ACC112 (cell line): ENCODE measurements around the gene SNORC.

Experiments used
- H2AFZ ChIP-seq: fragments of 200-600 bp; sonication (generic); one replicate; pipeline ENCODE4 v1.6.0; 2017; ENCODE audit warnings: antibody characterized with exemption, low read length; ENCODE audit not compliant: unreplicated experiment
- H3K27ac ChIP-seq: fragments of 200-600 bp; sonication (generic); 2 replicates; pipeline ENCODE4 v1.5.1; 2014; ENCODE audit warnings: low read depth, mild to moderate bottlenecking, antibody characterized with exemption, low read length, moderate library complexity
- H3K27me3 ChIP-seq: fragments of 200-600 bp; sonication (generic); 2 replicates; pipeline ENCODE4 v1.6.1; 2014; ENCODE audit warnings: mild to moderate bottlenecking, antibody characterized with exemption, low read length, moderate library complexity, mixed read lengths; ENCODE audit not compliant: insufficient read depth
- H3K36me3 ChIP-seq: fragments of 200-600 bp; sonication (generic); 2 replicates; pipeline ENCODE4 v1.6.1; 2016; ENCODE audit warnings: mild to moderate bottlenecking, antibody characterized with exemption, low read length, moderate library complexity, mixed read lengths; ENCODE audit not compliant: insufficient read depth
- H3K4me1 ChIP-seq: fragments of 200-600 bp; sonication (generic); one replicate; pipeline ENCODE4 v1.6.1; 2016; ENCODE audit warnings: low read length, mixed read lengths; ENCODE audit not compliant: insufficient read depth, unreplicated experiment, control insufficient read depth
- H3K4me3 ChIP-seq: fragments of 200-600 bp; sonication (generic); 2 replicates; pipeline ENCODE4 v1.5.1; 2014; ENCODE audit warnings: mild to moderate bottlenecking, low read depth, low read length
- H3K79me2 ChIP-seq: fragments of 200-600 bp; sonication (generic); one replicate; pipeline ENCODE4 v1.6.0; 2016; ENCODE audit warnings: low read length; ENCODE audit not compliant: control insufficient read depth, unreplicated experiment, insufficient read depth

SNORC gene

DNA sequence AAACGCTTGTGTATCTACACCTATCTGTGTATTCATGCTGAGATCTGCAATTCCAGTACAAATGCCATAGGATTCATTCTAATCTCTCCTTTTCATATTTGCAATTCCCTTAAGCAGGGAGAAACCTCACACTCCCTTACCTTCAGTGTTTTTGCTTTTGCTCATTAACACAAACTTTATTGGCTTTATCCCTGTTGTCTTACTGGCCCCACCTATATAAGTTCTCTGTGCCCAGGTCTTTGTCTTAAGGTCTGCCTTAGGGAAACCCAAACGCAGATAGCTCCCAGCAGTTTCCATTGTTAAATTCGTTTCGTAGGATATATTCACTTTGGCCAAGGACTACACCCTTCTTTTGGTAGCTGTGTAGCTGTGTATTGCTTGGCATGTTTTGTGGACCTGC is 4.0 kb upstream of the SNORC start:
- no peak overlapping the region for H3K27ac ChIP-seq
- H3K27me3 ChIP-seq: no peaks in the 10 kb centered on the region
- H3K4me3 ChIP-seq: no peak overlapping the region
- H3K79me2 ChIP-seq: no peaks in the 10 kb centered on the region
- no peaks in the 10 kb centered on the region for H3K4me1 ChIP-seq
- no peak overlapping the region for H2AFZ ChIP-seq
- 0 out of 2 replicates have a peak, but pooled peaks cover 3% of the 10 kb centered on the region for H3K36me3 ChIP-seq

DNA sequence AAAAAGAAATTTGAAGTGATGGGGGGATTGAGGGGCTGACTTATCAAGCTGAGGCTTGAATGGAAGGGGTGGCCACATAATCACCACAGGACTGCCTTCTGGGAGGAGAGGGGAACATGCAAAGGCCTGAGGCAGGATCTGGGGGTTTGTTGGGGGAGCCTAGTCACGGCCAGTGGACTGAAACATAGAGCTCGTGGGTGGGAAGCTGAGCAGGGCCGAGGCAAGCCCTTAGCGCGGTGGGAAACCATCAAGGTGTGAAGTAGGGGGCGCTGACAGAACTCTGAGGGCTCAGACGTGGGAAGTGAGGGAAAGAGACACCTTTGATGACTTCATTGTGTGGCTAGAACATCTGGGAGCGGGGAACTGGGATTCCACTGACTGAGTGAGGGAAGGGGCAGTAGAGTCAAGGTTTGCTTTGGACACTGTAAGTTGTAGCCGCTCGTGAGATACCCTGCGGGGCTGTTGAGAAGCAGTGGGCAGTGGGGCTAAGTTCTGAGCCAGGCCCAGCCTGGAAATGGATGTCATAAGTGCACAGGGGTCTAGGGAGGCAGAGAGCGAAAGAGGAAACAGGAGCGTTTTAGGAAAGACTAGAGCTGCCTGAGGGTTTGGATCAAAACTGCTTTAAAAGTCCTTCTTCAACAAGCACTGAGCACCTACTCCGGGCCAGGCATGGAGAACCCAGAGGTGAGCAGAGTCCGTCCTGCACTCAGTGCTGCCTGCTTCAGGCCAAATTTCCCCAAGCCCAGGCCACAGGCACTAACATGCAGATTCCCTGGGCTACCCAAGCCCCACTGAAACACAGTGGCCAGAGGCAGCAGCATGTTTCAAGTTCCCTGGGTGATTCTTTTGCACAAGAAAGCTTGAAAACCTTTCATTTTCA is 686 bp upstream of the SNORC start:
- H3K4me3 ChIP-seq: no peak overlapping the region
- no peak overlapping the region for H2AFZ ChIP-seq
- no peaks in the 10 kb centered on the region for H3K36me3 ChIP-seq
- no peaks in the 10 kb centered on the region for H3K79me2 ChIP-seq
- no peak overlapping the region for H3K27ac ChIP-seq
- no peaks in the 10 kb centered on the region for H3K27me3 ChIP-seq
- no peaks in the 10 kb centered on the region for H3K4me1 ChIP-seq

DNA sequence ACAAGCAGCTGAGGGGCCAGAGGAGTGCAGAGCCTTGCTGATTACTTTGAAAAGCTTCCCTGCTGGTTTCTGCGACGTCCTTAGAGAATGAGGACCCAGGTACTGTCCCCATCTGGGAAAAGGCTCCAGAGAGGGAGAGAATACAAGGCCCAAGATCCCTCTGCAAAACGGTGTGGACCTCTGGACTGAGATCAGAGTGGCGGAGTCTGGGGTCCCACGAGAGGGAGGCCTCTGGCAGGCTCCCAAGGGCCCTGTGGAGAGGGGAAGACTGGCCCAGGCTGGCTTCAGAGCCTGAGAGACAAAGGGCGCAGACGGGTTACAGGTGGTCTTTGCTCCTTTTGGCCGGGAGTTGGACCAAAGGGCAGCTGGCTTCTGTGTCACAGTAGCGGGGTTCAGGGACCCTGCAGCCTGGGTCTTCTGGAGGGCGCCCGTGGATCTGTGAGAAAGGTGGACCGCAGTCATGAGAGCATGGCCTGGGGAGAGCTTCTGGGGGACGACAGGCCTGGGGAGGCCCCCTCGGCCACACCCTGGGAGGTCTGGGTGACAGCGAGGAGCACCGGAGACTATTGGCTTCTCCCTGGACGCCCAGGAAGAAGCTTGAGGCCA is 805 bp downstream of the SNORC start:
- no peak overlapping the region for H3K27ac ChIP-seq
- H3K4me1 ChIP-seq: no peaks in the 10 kb centered on the region
- H3K27me3 ChIP-seq: peaks cover 7% of the 10 kb centered on the region
- no peak overlapping the region for H2AFZ ChIP-seq
- H3K79me2 ChIP-seq: no peaks in the 10 kb centered on the region
- H3K4me3 ChIP-seq: no peak overlapping the region
- H3K36me3 ChIP-seq: no peaks in the 10 kb centered on the region

DNA sequence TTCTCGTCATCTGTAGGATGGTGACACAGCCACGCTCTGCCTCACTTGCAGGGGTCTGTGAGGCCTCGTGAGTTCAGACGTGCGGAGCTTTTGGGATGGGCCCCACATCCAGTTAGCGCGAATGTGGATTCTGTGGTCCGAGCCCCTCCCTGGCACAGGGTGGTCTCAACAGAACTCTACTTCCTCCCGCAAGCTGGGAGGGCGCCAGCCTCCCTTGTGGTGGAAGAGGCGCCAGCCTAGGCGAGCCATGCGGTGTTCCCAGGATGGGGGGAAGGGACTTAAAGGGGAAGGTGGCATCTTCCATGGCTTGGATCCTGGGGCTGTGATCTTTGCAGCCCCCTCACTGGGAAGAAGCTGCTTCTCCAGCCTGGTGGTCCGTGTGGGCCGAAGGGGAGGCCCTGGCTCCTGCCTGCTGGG is 1.4 kb downstream of the SNORC start:
- Histone ChIP-seq H3K4me3 (no peak overlapping the region), H2AFZ (no peak overlapping the region), H3K36me3 (no peaks in the 10 kb centered on the region), H3K79me2 (no peaks in the 10 kb centered on the region), H3K4me1 (no peaks in the 10 kb centered on the region), H3K27ac (no peak overlapping the region), H3K27me3 (peaks cover 11% of the 10 kb centered on the region)

DNA sequence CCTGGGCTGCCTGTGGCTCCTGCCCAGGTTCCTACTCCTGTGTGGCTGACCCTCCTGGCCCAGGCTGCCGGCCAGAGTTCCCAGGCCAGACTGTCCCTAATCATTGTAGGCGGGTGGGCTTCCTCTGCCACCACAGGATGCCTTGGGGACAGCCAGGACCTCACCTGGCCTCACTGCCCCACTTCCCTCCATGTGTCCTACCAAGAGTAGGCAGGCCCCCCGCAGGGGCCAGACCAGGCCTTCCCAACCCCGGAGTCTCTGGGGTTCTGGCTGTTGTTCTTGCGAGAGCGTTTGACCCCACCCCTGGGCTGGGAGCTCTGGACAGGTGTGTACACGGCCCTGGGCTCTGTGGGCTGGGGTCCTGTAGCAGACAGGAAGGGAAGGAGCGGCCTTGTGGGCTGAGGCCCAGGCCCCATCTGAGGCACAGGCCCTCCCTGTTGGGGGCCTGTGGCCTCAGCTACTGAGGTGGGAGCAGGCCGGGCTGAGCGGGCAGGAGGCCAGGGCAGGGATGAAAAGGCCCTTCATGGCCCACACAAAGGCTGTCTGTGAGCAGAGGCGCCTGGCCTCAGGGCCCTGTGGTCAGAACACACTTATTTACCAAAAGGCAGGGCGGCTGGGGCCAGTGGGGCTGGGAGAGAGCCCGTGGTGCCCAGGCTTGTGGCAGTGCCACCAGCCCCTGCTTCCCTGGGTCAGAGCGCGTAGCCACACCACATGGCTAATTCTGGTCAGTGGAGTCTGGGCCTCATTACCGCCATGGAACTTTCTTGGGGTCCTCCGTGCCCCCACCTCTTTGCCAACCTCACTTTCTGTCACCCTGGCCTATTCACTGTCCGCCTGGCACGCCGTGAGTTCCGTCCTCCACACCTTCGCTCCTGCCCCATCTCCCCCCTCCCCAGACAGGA is 2.0 kb downstream of the SNORC start:
- no peak overlapping the region for H3K4me3 ChIP-seq
- H3K4me1 ChIP-seq: no peaks in the 10 kb centered on the region
- H2AFZ ChIP-seq: no peak overlapping the region
- peaks cover 16% of the 10 kb centered on the region for H3K27me3 ChIP-seq
- H3K27ac ChIP-seq: no peak overlapping the region
- no peaks in the 10 kb centered on the region for H3K36me3 ChIP-seq
- H3K79me2 ChIP-seq: no peaks in the 10 kb centered on the region

DNA sequence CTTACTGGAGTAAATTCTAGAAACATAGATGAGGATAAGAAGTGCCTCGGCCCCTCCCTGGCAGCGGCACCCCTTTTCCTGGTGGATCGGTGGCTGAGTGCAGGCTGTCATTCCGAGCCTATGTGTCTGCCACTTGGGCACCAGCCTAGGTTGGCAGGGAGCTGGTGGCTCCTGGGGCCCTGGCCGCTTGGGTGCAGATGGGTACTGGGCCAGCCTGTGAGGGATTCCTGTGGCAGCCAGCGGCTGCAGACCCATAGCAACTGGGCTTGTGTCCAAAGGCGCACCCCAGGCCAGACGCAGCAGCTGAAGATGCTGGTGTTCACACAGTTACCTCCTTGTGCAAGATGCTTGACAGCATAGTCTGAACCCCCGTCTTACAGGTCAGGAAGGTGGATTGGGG is 2.8 kb downstream of the SNORC start:
- Histone ChIP-seq H3K36me3 (no peaks in the 10 kb centered on the region), H3K4me3 (no peak overlapping the region), H3K27me3 (peaks cover 18% of the 10 kb centered on the region), H3K4me1 (no peaks in the 10 kb centered on the region), H3K79me2 (no peaks in the 10 kb centered on the region), H2AFZ (no peak overlapping the region), H3K27ac (no peak overlapping the region)

DNA sequence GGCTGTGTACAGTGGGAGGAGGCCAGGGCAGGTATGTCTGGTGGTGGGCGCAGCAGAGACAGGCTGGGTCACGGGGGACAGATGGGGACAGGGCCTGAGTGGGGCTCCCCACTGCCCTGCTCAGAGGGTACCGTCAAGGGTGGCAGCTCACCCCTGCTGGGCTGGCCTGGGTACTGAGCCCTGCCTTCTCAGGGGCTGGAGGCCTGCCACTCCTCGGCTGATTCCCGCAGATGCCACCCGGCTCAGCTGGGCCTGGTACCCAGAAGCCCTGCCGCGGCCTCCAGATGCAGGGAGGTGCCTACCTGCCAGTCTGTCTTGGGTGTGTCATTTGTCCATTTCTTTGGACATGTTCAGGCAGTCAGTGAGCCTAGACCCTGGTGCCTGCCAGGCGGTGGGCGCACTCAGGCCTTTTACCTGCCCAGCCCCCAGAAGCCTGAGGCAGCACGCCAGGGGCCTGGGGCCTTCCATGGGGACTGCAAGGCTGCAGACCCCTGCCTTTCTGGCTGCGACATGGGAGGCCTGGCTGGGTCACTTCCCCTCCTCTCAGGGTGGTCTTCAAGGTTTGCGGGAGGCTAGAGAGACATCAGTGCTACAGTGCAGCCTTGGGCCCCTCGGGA is 3.3 kb downstream of the SNORC start:
- Histone ChIP-seq H3K27ac (no peak overlapping the region), H3K79me2 (no peaks in the 10 kb centered on the region), H2AFZ (no peak overlapping the region), H3K36me3 (no peaks in the 10 kb centered on the region), H3K4me3 (no peak overlapping the region), H3K27me3 (peaks cover 18% of the 10 kb centered on the region), H3K4me1 (no peaks in the 10 kb centered on the region)

DNA sequence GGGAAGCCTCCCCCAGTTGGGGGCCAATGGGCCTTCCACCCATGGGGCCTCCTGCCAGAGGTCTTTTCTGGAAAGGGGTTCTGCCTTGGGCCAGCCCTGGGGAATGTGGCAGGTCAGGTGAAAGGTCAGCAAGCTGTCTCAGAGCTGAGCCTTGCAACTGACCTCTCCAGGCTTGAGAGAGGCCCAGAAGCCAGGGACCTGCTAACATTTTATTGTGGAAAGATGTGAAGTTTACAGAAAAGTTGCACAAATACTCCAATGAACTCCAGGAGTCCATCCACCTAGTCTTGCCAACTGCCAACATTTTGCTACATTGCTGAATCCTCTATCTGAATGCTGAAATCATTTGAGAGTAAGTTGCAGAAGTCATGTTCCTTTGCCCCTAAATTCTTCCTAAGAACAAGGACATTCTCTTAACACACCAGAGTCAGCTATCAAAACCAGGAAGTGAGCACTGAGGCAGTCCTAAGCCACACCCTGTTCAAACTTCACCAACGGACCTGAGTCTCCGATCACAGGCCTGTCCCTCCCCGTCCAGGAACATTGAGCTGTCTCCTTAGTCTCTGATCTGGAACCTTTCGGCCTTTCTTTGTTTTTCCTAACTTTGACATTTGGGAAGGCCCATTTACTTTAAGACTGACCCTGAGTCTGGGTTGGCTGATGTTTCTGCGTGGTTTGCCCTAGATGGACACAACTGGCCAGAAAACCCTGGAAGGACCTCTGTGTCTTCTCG is 4.0 kb downstream of the SNORC start:
- no peaks in the 10 kb centered on the region for H3K79me2 ChIP-seq
- H3K4me1 ChIP-seq: no peaks in the 10 kb centered on the region
- no peaks in the 10 kb centered on the region for H3K36me3 ChIP-seq
- no peak overlapping the region for H3K4me3 ChIP-seq
- no peak overlapping the region for H2AFZ ChIP-seq
- no peak overlapping the region for H3K27ac ChIP-seq
- peaks cover 18% of the 10 kb centered on the region for H3K27me3 ChIP-seq

DNA sequence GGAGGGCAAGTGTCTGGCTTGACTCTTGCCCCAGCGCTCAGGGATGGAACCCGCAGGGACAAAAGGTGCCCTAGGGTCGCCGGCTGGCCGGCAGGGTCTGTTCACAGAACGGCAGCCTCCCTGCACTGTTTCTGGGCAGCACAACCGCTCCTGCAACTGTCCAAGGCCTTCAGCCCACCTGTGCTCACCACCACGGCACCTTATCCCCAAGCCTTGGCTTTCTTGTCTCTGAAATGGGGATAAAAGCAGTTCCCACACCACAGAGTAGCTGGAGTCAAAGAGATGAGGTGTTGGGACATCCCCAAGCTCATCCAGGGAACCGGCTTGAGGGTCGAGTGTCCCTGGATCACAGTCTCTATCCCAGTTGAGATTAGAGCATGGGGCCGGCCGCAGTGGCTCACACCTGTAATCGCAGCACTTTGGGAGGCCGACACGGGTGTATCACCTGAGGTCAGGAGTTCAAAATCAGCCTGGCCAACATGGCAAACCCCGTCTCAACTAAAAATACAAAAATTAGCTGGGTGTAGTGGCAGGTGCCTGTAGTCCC is 4.7 kb downstream of the SNORC start:
- H3K27ac ChIP-seq: no peak overlapping the region
- H3K27me3 ChIP-seq: peaks cover 18% of the 10 kb centered on the region

More for the DNA sequence above, 4.7 kb downstream of the SNORC start:
- no peaks in the 10 kb centered on the region for H3K79me2 ChIP-seq
- H2AFZ ChIP-seq: no peak overlapping the region
- H3K4me1 ChIP-seq: no peaks in the 10 kb centered on the region
- H3K4me3 ChIP-seq: no peak overlapping the region
- no peaks in the 10 kb centered on the region for H3K36me3 ChIP-seq
